GM21360 (cell line): ENCODE results near the gene CXCL12.

Source experiments
- ATAC-seq: cut with Tn5 transposase; IDR thresholded peaks from one replicate; pipeline ENCODE4 v1.9.1; 2021; ENCODE audit warnings: mild to moderate bottlenecking, moderate library complexity; ENCODE audit not compliant: unreplicated experiment

The CXCL12 gene

GRCh38 chr10:44399659-44400451 is 15.0 kb upstream of the CXCL12 start:
- ATAC-seq = no peak

- ATAC-seq = no peak
Observed at GRCh38 chr10:44398747-44399658, 14.1 kb upstream of the CXCL12 start.

GRCh38 chr10:44398271-44398670 is 13.4 kb upstream of the CXCL12 start:
- no peak for ATAC-seq

GRCh38 chr10:44397476-44398225 is 12.8 kb upstream of the CXCL12 start:
- no peak for ATAC-seq

GRCh38 chr10:44396671-44397191 is 11.8 kb upstream of the CXCL12 start:
- ATAC-seq = no peak

GRCh38 chr10:44395902-44396670 is 11.2 kb upstream of the CXCL12 start:
- ATAC-seq = no peak

GRCh38 chr10:44395396-44395795 is 10.5 kb upstream of the CXCL12 start:
- no peak for ATAC-seq

- ATAC-seq = no peak
Observed at GRCh38 chr10:44394696-44395381, 9.9 kb upstream of the CXCL12 start.

GRCh38 chr10:44393834-44394547 is 9.1 kb upstream of the CXCL12 start:
- no peak for ATAC-seq

GRCh38 chr10:44393051-44393630 is 8.2 kb upstream of the CXCL12 start:
- ATAC-seq = no peak

GRCh38 chr10:44392420-44392819 is 7.5 kb upstream of the CXCL12 start:
- no peak for ATAC-seq

- ATAC-seq = no peak
Observed at GRCh38 chr10:44391981-44392380, 7.1 kb upstream of the CXCL12 start.

- ATAC-seq = no peak
Observed at GRCh38 chr10:44390585-44391072, 5.7 kb upstream of the CXCL12 start.

GRCh38 chr10:44389556-44389955 is 4.7 kb upstream of the CXCL12 start:
- ATAC-seq = no peak

- ATAC-seq = no peak
Observed at GRCh38 chr10:44389150-44389549, 4.3 kb upstream of the CXCL12 start.

GRCh38 chr10:44388641-44389040 is 3.7 kb upstream of the CXCL12 start:
- ATAC-seq = no peak

GRCh38 chr10:44387853-44388251 is 3.0 kb upstream of the CXCL12 start:
- ATAC-seq = no peak

GRCh38 chr10:44386546-44387052 is 1.7 kb upstream of the CXCL12 start:
- ATAC-seq = no peak
